Globus pallidus (tissue), 1 donor: ENCODE measurements around the gene CD163L1.

Source experiments
- DNase-seq: peaks from one replicate; pipeline ENCODE4 v3.0.0-alpha.2; 2015; ENCODE audit warnings: low spot score

The CD163L1 gene

GRCh38 chr12:7324176-7324575, 119.8 kb downstream of the CD163L1 start:
- DNase-seq: no peak

- DNase-seq: no peak
These were observed 121.4 kb downstream of the CD163L1 start for GRCh38 chr12:7322599-7322998.

GRCh38 chr12:7321624-7322023, 122.3 kb downstream of the CD163L1 start:
- DNase-seq: no peak

GRCh38 chr12:7319930-7320329, 124.0 kb downstream of the CD163L1 start:
- no peak for DNase-seq

- no peak for DNase-seq
These were observed 133.9 kb downstream of the CD163L1 start for GRCh38 chr12:7310070-7310469.
